ENCODE measurements around the gene PYDC2.

The PYDC2 gene

DNA sequence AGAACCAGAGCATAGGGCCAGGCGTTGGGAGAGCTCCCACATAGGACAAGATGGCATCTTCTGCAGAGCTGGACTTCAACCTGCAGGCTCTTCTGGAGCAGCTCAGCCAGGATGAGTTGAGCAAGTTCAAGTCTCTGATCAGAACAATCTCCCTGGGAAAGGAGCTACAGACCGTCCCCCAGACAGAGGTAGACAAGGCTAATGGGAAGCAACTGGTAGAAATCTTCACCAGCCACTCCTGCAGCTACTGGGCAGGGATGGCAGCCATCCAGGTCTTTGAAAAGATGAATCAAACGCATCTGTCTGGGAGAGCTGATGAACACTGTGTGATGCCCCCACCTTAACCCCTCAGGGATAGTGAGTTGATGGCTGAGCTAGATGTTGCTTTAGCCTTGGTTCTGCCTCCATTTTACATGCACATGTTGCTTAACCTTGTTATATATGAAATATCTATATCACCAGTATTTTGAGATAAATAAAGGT lies at the start of gene PYDC2:
Gene PYDC2 (plus strand): TSS at position 51 of the 483 bp plus-strand sequence. CDS start 0 bp downstream, at position 51.
- DNase-seq (ENCODE audit: low read depth in 2 of 2): no peak

DNA sequence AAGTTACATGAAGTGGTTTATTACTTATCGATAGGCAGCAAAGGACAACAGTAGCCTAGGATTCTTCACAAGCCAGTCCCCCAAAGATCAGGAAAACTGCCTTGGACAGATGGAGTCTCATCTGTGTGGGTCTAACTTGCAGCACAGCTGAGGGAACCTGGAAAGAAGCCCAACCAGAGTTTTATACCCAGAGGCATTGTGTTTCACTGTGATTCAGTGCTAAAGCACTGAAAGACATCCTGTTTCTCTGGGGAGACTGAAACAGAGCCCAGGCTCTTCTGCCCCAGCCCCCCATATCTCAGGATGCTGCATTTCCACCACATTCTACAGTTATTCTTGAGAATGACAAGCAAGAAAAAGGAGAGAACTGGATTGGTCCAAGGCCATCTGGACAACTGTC lies 48.2 kb upstream of the PYDC2 start:
- no peak for DNase-seq (ENCODE audit: low read depth in 2 of 2)

DNA sequence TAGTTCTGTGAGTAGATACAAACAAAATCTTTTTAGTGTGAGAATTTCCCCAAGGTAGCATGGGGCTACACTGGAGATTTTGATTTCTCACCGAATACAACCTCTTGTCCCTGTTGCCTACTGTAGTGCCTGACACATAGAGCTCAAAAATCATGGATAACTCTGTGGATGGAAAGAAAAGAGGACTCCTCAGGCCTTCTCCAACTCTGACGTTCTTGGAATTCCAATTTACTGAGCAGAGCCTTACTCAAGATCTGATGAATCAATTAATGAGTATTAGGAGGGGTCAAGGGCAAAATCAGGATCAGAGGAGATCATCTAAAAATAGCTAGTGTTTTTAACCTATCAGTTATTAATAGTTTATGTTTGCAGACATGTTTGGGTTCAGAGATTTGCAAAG lies 46.7 kb upstream of the PYDC2 start:
- no peak for DNase-seq (ENCODE audit: low read depth in 2 of 2)

DNA sequence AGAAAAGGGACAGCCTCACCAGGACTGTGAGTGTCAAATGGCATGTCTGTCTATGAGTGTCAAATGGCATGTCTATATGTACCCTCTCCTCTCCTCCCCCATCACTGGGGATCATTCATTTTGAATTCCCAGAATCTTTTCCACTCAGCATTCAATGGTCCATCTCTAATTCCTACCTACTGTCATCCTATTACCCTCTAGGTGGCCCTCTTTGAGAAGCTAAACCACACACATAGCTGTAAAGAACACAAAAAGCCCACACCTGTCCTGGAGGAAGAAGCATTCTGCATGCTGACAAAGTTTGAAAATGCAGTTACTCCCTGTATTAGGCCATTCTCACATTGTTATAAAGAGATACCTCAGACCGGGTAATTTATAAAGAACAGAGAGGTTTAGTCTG lies 46.2 kb upstream of the PYDC2 start:
- no peak for DNase-seq (ENCODE audit: low read depth in 2 of 2)

DNA sequence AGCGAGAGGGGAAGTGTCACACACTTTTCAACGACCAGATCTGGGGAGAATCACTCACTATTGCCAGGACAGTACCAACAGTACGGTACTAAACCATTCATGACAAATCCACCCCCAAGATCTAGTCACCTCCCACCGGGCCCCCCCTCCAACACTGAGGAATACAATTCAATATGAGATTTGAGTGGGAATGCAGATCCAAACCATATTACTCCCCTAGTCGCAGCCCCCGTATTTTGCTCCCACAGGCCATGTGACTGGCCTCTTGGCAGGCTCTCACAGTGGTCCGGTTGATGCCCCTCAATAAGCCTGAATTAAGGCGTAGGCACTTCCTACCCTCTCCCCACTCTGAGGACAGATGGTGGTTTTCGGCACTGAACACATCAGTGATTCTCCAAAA lies 45.4 kb upstream of the PYDC2 start:
- DNase-seq (ENCODE audit: low read depth in 2 of 2): no peak

DNA sequence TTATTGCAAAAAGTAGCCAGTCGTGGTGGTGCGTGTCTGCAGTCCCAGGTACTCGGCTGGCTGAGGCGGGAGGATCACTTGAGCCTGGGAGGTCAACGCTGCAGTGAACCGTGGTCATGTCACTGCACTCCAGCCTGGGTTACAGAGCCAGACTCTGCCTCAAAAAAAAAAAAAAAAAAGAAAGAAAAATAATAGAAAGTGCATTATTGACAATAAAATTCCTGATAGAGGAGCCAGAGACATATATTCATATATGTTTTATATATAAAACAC lies 43.6 kb upstream of the PYDC2 start:
- no peak for DNase-seq (ENCODE audit: low read depth in 2 of 2)

DNA sequence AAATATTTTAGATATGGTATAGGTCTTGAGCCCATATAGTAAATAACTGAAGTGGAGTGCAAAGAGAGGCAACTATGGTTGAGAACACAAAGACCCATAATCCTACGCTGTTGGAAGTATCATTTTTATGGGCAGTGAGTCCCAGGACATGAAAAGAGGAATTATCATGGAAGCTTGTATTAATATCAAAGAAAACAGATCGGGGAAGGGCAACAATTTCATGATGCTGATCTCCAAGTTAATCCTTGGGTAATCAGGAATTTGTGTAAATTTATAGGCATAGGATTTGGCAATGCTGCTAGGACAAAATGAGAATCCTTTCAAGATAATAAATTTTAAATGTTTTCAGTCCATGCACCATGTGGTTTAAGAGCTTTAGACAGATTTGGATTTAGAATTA lies 40.2 kb upstream of the PYDC2 start:
- DNase-seq (ENCODE audit: low read depth in 2 of 2): no peak

DNA sequence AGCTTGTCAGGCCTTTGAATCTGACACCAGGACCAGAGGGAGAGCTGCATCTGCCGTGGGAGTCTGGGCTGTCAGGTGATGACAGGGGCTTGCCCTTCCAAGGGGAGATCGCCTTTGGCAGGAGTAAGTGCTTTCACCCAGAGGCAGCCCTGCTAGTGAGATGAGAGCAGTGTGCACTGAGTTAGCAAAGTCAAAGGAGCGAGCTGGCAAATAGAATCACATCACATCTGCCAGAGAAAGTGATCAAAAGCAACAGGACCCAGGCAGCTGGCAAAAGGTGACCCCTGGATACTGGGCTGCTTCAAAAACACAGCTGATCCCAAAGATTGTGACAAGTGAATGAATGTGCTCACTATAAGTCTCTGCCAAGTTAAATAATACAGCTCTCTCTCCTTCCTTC lies 36.1 kb upstream of the PYDC2 start:
- no peak for DNase-seq (ENCODE audit: low read depth in 2 of 2)

DNA sequence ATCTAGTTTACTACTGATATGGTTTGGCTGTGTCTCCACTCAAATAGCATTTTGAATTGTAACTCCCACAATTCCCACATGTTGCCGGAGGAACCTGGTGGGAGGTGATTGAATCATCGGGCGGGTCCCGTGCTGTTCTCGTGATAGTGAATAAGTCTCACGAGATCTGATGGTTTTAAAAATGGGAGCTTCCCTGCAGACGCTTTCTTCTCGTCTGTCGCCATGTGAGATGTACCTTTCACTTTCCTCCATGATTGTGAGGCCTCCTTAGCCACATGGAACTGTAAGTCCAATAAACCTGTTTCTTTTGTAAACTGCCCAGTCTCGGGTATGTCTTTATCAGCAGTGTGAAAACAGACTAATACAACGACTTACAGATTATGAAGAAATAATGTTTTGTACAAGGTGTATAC lies 35.6 kb upstream of the PYDC2 start:
- no peak for DNase-seq (ENCODE audit: low read depth in 2 of 2)

DNA sequence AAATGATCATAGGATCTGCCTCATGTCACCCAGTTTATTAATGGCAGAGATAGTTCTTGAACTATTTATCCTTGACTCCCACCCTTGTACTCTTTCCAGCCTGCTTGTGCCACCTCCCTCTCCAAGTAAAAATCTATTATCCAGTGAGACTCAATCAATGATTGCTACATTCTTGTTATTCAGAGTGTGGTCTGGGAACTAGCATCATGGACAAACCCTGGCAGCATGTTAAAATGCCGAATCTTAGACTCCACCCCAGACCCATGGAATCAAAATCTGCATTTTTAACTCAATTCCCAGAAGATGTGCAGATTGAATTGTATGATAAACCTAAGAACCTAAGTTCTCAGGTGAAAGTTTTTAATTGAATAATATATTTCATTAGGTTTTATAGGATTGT lies 34.7 kb upstream of the PYDC2 start:
- no peak for DNase-seq (ENCODE audit: low read depth in 2 of 2)

DNA sequence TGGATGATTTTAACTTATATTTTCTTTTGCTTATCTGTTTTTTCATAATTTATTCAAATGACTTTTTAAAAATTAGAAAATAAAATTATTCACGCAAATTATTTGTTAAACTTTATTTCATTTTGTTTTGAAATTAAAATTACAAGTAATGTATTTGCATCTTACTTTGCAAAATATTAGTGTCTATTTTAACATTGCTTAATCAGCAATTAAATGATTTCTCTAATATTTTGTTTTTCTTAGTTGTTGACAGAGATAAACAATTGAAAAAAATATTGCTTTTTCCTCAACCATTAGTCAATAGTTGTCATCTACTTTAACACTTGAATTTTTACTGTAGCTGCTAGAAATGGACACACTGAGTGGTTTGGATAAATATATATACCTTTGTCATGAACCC lies 32.8 kb upstream of the PYDC2 start:
- no peak for DNase-seq (ENCODE audit: low read depth in 2 of 2)

DNA sequence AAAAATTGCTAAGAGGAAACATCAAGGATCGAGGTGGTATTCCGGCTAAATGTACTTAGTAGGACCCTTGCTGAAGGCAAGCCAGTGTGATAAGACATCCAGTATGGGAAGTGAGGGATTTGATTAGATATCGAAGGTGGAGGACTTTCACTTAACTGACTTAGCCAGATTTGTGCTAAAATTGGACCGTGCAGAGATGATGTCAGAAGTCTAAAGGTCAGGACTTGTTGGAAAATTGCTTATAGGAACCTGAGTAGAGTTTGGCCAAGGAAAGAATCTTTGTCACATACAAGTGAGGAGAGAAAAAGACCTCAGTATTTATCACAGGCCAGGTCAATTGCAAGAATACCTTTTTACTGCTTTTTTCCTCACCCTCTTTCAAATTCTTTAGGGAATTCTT lies 30.9 kb upstream of the PYDC2 start:
- DNase-seq (ENCODE audit: low read depth in 2 of 2): no peak

DNA sequence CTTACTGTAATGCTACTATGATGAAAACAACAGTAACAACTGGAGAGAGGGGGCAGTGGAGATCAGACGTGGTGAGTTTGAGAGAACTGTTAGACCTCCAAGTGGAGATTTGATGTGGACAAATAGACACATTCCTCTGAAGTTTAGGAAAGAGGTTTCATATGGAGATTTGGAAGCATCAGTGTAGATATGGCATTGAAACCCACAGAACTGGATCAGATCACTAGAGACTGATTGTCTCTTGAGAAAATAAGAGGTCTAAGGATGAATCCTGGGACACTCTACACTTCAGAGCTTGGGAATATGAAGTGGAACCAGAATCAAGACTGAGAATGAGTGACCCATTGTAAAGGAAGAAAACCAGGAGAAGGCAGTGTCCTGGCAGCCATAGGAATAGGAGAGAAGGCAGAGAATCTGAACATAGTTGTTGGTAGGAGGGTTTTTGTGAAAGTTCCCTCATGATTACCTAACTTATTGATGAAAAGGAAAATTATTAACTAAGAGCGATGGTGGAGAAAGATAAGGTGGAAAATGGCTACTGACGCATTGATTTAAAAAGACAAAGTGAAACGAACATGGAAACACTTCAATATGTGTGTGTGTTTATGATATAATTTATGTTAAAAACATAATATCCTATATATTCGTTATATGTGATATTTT lies 29.7 kb upstream of the PYDC2 start:
- no peak for DNase-seq (ENCODE audit: low read depth in 2 of 2)

DNA sequence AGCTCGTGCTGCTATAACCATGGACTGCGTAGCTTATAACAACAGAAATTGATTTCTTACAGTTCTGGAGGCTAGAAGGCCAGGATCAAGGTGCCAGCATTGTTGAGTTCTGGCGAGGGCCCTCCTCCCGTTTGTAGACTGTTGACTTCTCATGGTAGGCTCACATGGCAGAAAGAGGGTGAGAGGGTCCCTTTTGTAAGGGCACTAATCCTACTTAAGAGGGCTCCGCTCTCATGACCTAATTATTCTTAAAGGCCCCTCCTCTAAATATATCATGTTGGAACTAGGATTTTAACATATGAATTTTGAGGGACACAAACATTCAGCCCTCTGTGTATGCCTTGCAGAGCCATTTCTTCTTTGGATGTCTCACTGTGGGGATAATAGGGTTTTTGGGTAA lies 28.8 kb upstream of the PYDC2 start:
- no peak for DNase-seq (ENCODE audit: low read depth in 2 of 2)

DNA sequence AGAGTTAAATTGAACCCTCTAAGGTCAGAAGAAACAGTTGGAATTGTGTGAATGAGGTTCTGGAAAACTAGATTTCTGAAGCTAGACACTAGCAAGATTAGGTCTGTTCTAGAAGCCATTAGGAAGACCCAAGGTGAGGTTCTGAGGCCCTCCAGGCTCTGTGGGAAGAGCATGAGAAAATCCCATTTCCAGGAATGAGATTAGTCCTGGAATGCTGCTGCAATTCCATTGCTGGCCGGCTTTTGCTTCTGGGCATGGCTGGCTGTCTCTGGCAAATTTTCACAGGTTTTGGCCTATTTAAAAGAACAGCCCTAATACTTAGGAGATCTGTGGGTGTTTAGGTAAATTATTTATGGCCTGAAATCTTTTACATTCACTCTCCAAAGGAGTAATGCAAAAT lies 26.9 kb upstream of the PYDC2 start:
- no peak for DNase-seq (ENCODE audit: low read depth in 2 of 2)

DNA sequence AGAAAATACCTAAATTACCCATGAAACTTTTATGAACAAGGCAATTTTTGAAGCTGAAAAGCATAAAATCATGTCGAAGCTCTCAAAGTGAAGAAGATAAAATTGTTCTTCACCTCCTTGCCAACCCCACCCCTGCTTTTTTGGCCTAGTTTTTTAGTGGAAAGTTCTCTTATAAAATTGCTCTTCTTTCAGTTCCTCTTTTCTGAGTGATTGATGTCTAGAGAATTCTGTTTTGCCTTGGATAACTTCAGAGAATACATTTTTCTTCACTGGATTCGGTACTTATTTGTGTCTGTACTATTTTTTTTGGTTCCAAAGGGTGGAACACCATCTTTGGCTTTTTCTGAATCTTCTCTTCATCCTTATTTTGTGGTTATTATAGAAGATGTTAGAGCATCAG lies 25.0 kb upstream of the PYDC2 start:
- no peak for DNase-seq (ENCODE audit: low read depth in 2 of 2)

DNA sequence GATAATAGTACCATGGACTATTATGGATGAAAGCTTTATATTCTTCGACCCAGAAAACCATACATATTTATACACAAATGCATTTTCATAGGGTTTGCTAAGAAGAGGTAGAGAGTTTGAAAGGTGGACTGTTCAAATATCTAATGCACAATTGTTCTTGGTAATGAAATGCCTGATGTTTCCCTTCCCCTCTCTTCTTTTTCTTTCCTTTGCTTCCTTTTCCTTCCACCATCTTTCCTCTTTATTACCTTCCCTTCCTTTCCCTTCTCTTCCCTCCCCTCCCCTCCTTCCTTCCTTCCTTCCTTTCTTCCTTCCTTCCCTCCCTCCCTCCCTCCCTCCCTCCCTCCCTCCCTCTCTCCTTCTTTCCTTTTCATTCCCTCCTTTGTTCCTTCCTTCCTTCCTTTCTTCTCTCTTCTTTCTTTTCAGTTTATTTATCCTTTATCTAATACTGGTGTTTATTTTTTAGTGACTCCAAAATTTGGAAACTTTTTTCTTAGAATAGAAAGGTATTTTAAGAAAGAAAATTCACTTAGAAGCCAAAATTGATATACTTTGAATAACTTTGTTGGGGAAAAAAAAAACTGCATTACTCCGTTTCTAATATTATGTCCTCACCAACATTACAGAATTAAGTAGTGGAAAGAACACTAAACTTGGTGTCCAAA lies 22.7 kb upstream of the PYDC2 start:
- no peak for DNase-seq (ENCODE audit: low read depth in 2 of 2)

DNA sequence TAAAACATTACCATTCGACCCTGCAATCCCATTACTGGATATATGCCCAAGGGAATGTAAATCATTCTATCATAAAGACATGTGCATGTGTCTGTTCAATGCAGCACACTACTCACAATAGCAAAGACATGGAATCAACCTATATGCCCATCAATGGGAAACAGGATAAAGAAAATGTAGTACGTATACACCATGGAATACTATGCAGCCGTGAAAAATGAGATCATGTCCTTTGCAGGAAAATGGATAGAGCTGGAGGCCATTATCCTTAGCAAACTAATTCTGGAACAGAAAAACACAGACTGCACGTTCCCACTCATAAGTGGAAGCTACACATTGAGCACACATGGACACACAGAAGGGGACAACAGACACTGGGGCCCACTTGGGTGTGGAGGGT lies 20.4 kb upstream of the PYDC2 start:
- DNase-seq (ENCODE audit: low read depth in 2 of 2): no peak

DNA sequence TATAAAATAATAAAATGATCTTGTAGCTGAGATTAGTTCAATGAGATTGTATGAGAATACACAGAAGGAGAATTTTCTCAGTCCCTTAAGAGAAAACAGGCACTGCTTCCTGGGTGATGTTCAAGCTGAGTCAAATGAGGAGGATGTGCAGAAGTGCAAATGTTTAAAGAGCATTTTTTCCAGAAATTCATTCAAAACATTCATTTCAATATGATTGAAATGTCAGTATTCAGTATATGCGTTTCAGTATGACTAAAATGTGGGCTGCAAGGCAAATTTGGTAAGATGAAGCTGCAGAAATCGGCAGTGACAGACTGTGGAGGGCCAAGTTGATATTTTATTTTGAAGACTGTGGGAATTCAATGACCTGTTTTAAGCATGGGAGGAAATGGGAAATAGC lies 19.3 kb upstream of the PYDC2 start:
- no peak for DNase-seq (ENCODE audit: low read depth in 2 of 2)

DNA sequence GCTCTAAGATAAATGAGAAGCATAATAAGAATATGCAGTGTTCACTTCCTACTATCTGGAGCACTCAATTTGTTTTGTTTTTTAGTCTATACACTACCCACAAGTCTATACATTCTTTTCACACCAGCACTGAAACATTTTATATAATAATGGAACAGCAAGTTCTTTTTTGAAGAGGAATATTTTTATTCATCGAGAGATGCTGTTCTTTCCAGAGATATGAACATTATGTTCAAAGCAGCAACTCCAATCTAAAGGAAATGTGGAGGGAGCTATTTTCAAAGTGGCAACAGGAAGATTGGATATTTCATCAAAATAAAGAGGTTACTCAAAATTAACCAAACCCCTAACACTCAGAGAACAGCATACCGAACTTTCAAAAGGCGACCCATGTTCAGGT lies 16.4 kb upstream of the PYDC2 start:
- DNase-seq (ENCODE audit: low read depth in 2 of 2): no peak

DNA sequence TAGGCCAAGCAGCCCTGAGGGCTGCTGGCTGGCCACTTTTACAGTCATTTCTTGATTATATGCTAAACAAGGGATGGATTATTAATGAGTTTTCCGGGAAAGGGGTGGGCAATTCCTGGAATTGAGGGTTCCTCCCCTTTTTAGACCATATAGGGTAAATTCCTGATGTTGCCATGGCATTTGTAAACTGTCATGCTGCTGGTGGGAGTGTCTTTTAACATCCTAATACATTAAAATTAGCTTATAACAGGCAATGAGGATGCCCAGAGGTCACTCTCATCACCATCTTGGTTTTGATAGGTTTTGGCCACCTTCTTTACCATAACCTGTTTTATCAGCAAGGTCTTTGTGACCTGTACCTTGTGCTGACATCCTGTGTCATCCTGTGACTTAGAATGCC lies 11.7 kb upstream of the PYDC2 start:
- DNase-seq (ENCODE audit: low read depth in 2 of 2): no peak

DNA sequence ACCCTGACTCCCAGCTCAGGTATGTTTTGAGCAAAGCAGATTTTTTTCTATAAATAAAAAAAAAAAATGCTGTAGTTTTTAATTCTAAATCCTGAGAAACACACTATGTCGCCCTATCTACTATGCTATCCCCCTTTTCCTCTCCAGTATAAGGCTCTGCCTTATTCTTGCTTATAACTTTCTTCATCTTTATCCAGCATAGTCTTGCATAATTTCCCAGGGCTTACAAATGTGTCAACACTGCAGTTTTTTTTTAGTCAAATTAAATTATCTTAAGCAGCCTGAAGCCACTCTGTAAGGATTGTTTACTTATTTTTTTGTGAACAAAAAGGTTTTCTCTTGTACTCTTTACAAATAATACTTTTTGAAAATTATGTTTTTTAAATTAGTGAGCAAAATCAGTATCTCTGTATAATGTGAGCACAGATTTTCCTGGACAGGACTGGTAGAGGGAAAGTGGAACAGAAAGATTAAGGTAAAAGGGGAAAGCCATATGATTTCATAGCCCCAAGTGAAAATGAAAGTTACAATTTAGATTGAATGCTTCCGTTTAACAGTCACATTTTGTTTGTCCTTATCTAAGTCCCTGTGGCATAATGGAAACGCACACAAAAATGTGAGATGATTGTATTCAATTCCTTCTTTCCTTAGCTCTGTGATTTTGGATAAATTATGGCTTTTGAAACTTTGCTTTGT lies 5.6 kb upstream of the PYDC2 start:
- DNase-seq (ENCODE audit: low read depth in 2 of 2): no peak

DNA sequence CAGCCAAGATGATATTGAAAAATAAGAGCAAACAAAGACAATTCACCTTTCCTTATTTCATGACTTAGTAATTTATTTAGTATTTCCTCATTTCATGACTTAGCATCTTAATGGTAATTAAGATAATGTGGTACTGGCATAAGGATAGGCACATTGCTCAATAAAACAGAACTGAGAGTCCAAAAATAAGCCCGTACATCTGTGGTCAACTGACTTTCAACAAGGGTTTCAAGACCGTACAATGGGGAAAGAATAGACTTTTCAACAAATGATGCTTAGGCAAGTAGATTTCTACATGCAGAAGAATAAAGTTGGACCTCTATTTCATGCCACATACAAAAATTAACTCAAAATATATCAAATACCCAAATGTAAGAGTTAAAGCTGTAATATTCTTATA lies 603 bp upstream of the PYDC2 start:
- no peak for DNase-seq (ENCODE audit: low read depth in 2 of 2)

Measured in stimulated activated CD4-positive, alpha-beta T cell treated with anti-CD3 and anti-CD28 coated beads, Interleukin-1b, Interleukin-23, amount 100 ng/mL, for 1 hour (primary cell).